Renal cortex interstitium (tissue), 15 donors: ENCODE data around the gene RCOR1. TPM values are rescaled to one million over a fixed set of nuclear protein-coding genes. Genes with fewer than 3 reads are reported as not detected.
A peak's percentile ranks its signal among the peaks of the same experiment; 100 is the strongest.
"Not testable (repeated sequence)": the region's sequence is repeated elsewhere in the genome, so short reads cannot be mapped to it uniquely, and the experiment has no call there.

Source experiments
- DNase-seq, 11 donors: peaks; one replicate each; pipeline ENCODE4 v3.0.0-alpha.2; 2013; ENCODE audit warnings: low read depth in 9 of 11, low spot score in 4 of 11; ENCODE audit errors: extremely low read depth in 1 of 11
- long read RNA-seq, 16 experiments: transcript quantifications; one replicate each; lab custom pipeline, GENCODE V29; 2026
- polyA plus RNA-seq, 3 donors: library from polyadenylated mRNA; unstranded; fragments of 120-200 nt; gene quantifications; one replicate each; pipeline ENCODE4 v1.2.1, GENCODE V29; 2013; ENCODE audit not compliant: insufficient read length in 3 of 3

Gene RCOR1
- 10 to 100 TPM; 35.8 to 43.1 (median 38.0) TPM for polyA plus RNA-seq
- long read RNA-seq, donor 1, full-length matches to known transcripts = 1 of 1 reads
- long read RNA-seq, donor 1, partial matches to known transcripts = 0 of 1 reads
- long read RNA-seq, donor 1, other reads (novel, unspliced or antisense) = 0 of 1 reads
- long read RNA-seq, donor 2, full-length matches to known transcripts = 1 of 1 reads
- long read RNA-seq, donor 2, partial matches to known transcripts = 0 of 1 reads
- long read RNA-seq, donor 2, other reads (novel, unspliced or antisense) = 0 of 1 reads
- long read RNA-seq, donor 3, full-length matches to known transcripts = 5 of 5 reads
- long read RNA-seq, donor 3, partial matches to known transcripts = 0 of 5 reads
- long read RNA-seq, donor 3, other reads (novel, unspliced or antisense) = 0 of 5 reads
- long read RNA-seq, donor 4, full-length matches to known transcripts = 1 of 1 reads
- long read RNA-seq, donor 4, partial matches to known transcripts = 0 of 1 reads
- long read RNA-seq, donor 4, other reads (novel, unspliced or antisense) = 0 of 1 reads
- long read RNA-seq, donor 5 = 0 reads
- long read RNA-seq, donor 6, full-length matches to known transcripts = 2 of 2 reads
- long read RNA-seq, donor 6, partial matches to known transcripts = 0 of 2 reads
- long read RNA-seq, donor 6, other reads (novel, unspliced or antisense) = 0 of 2 reads
- long read RNA-seq, donor 7, full-length matches to known transcripts = 1 of 6 reads
- long read RNA-seq, donor 7, partial matches to known transcripts = 5 of 6 reads
- long read RNA-seq, donor 7, other reads (novel, unspliced or antisense) = 0 of 6 reads
- long read RNA-seq, donor 8 = 0 reads
- long read RNA-seq, donor 9, full-length matches to known transcripts = 4 of 4 reads
- long read RNA-seq, donor 9, partial matches to known transcripts = 0 of 4 reads
- long read RNA-seq, donor 9, other reads (novel, unspliced or antisense) = 0 of 4 reads
- long read RNA-seq, donor 10, full-length matches to known transcripts = 1 of 1 reads
- long read RNA-seq, donor 10, partial matches to known transcripts = 0 of 1 reads
- long read RNA-seq, donor 10, other reads (novel, unspliced or antisense) = 0 of 1 reads
- long read RNA-seq, donor 11, full-length matches to known transcripts = 4 of 4 reads
- long read RNA-seq, donor 11, partial matches to known transcripts = 0 of 4 reads
- long read RNA-seq, donor 11, other reads (novel, unspliced or antisense) = 0 of 4 reads
- long read RNA-seq, donor 12, full-length matches to known transcripts = 2 of 10 reads
- long read RNA-seq, donor 12, partial matches to known transcripts = 8 of 10 reads
- long read RNA-seq, donor 12, other reads (novel, unspliced or antisense) = 0 of 10 reads
- long read RNA-seq, donor 13 = 0 reads
- long read RNA-seq, donor 14, full-length matches to known transcripts = 2 of 2 reads
- long read RNA-seq, donor 14, partial matches to known transcripts = 0 of 2 reads
- long read RNA-seq, donor 14, other reads (novel, unspliced or antisense) = 0 of 2 reads
- long read RNA-seq, donor 15 = 0 reads
- long read RNA-seq, donor 16, full-length matches to known transcripts = 8 of 8 reads
- long read RNA-seq, donor 16, partial matches to known transcripts = 0 of 8 reads
- long read RNA-seq, donor 16, other reads (novel, unspliced or antisense) = 0 of 8 reads

GRCh38 chr14:102591944-102592762, at the start of gene RCOR1:
Gene RCOR1, plus strand, starts transcription at chr14:102592649. Its CDS starts 238 bp downstream, at chr14:102592887.
- peak; percentile 88 to 98 (median 96) for DNase-seq

- peak in 1 of 11 donors; percentile 20 for DNase-seq
Measured at GRCh38 chr14:102544046-102544746, 48.3 kb upstream of the RCOR1 start.

- DNase-seq = no peak
Measured at GRCh38 chr14:102544747-102545460, 47.5 kb upstream of the RCOR1 start.

- peak in 1 of 11 donors; percentile 25 for DNase-seq
Measured at GRCh38 chr14:102545461-102546265, 46.8 kb upstream of the RCOR1 start.

- DNase-seq = no peak
Measured at GRCh38 chr14:102548616-102549240, 43.7 kb upstream of the RCOR1 start.

GRCh38 chr14:102550927-102551401, 41.5 kb upstream of the RCOR1 start:
- DNase-seq = not testable (repeated sequence)

- DNase-seq = no peak
Measured at GRCh38 chr14:102551995-102552705, 40.3 kb upstream of the RCOR1 start.

GRCh38 chr14:102554821-102555819, 37.3 kb upstream of the RCOR1 start:
- no peak for DNase-seq

GRCh38 chr14:102556098-102556677, 36.3 kb upstream of the RCOR1 start:
- DNase-seq = no peak

- DNase-seq = no peak
Measured at GRCh38 chr14:102557434-102558226, 34.8 kb upstream of the RCOR1 start.

- DNase-seq = no peak
Measured at GRCh38 chr14:102558556-102558955, 33.9 kb upstream of the RCOR1 start.
